GM23248 (cell line): ENCODE measurements around the gene NBL1.
"Not testable (repeated sequence)": the region's sequence is repeated elsewhere in the genome, so short reads cannot be mapped to it uniquely, and the experiment has no call there.

ENCODE experiments used
- EZH2 ChIP-seq: fragments of 200-600 bp; sonication (generic); IDR thresholded peaks from 2 replicates; pipeline ENCODE4 v1.6.1; 2018; ENCODE audit warnings: antibody characterized with exemption, mild to moderate bottlenecking; ENCODE audit not compliant: insufficient read depth, poor library complexity, severe bottlenecking
- EZH2phosphoT487 ChIP-seq: fragments of 200-600 bp; sonication (generic); IDR thresholded peaks from 2 replicates; pipeline ENCODE4 v1.6.1; 2018; ENCODE audit warnings: antibody characterized with exemption, moderate library complexity, mild to moderate bottlenecking, low read depth; ENCODE audit not compliant: insufficient read depth

- not testable (repeated sequence) for TF ChIP-seq EZH2, EZH2phosphoT487
Observed at GRCh38 chr1:19636749-19637148, 7.4 kb upstream of the NBL1 start.
